GM18907 (cell line): ENCODE results near the gene PRDX2.

ENCODE experiments used
- ATAC-seq: cut with Tn5 transposase; IDR thresholded peaks from one replicate; pipeline ENCODE4 v1.9.1; 2021; ENCODE audit warnings: mild to moderate bottlenecking, moderate library complexity; ENCODE audit not compliant: unreplicated experiment

Gene PRDX2

GRCh38 chr19:12757544-12758274 lies 43.9 kb downstream of the PRDX2 start:
- no peak for ATAC-seq

GRCh38 chr19:12756150-12756883 lies 45.3 kb downstream of the PRDX2 start:
- ATAC-seq: no peak

GRCh38 chr19:12754465-12755196 lies 47.0 kb downstream of the PRDX2 start:
- no peak for ATAC-seq

- ATAC-seq: no peak
Observed at GRCh38 chr19:12752056-12752781, 49.4 kb downstream of the PRDX2 start.

GRCh38 chr19:12751635-12752034 lies 50.0 kb downstream of the PRDX2 start, which contains the start of gene BEST2:
Gene BEST2, plus strand, starts transcription at chr19:12751791. Its CDS starts 802 bp downstream, at chr19:12752593.
- no peak for ATAC-seq

- ATAC-seq: no peak
Observed at GRCh38 chr19:12750851-12751250, 50.7 kb downstream of the PRDX2 start.

GRCh38 chr19:12749938-12750521 lies 51.6 kb downstream of the PRDX2 start:
- ATAC-seq: no peak

- ATAC-seq: no peak
Observed at GRCh38 chr19:12748489-12748888, 53.1 kb downstream of the PRDX2 start.
